HL-60 (cell line): ENCODE results near the gene ARNT2.

Experiments used
- DNase-seq, 2 experiments: peaks; one replicate each; pipeline ENCODE4 v3.0.0-alpha.2; 2010 to 2020; ENCODE audit warnings: low read depth in 1 of 2, low spot score in 1 of 2
- H3K27ac ChIP-seq: fragments of 250-450 bp; sonication (Bioruptor Pico); replicated peaks from 2 replicates; pipeline ENCODE4 v1.5.1; 2020; ENCODE audit warnings: mild to moderate bottlenecking, moderate library complexity
- H3K27me3 ChIP-seq: fragments of 250-450 bp; sonication (Bioruptor Pico); 2 replicates; pipeline ENCODE4 v1.5.1; 2021; ENCODE audit warnings: mild to moderate bottlenecking, moderate library complexity; ENCODE audit not compliant: insufficient read depth, poor library complexity, severe bottlenecking
- H3K4me3 ChIP-seq: replicated peaks from 2 replicates; pipeline ENCODE4 v1.5.1; 2011; ENCODE audit warnings: mild to moderate bottlenecking, control low read depth, low read length; ENCODE audit not compliant: insufficient read depth
- CTCF ChIP-seq: IDR thresholded peaks from one replicate; pipeline ENCODE4 v1.5.1; 2011; ENCODE audit warnings: low read length, control low read depth, inconsistent platforms; ENCODE audit not compliant: insufficient read depth
- GABPA ChIP-seq: IDR thresholded peaks from 2 replicates; pipeline ENCODE4 v1.6.1; 2012; ENCODE audit warnings: low read depth
- POLR2AphosphoS5 ChIP-seq: IDR thresholded peaks from 2 replicates; pipeline ENCODE4 v1.6.1; 2012; ENCODE audit warnings: low read depth
- REST ChIP-seq: IDR thresholded peaks from 2 replicates; pipeline ENCODE4 v1.6.1; 2012; ENCODE audit warnings: low read depth; ENCODE audit not compliant: insufficient replicate concordance
- SPI1 ChIP-seq: IDR thresholded peaks from 2 replicates; pipeline ENCODE4 v1.6.1; 2012; ENCODE audit warnings: low read depth, mild to moderate bottlenecking, borderline replicate concordance

ARNT2 gene

GRCh38 chr15:80619680-80620079 is 215.5 kb downstream of the ARNT2 start:
- Histone ChIP-seq H3K4me3 (no peak overlapping the region), H3K27me3 (no peaks in the 10 kb centered on the region), H3K27ac (no peak overlapping the region)
- TF ChIP-seq CTCF, result no peak
- TF ChIP-seq SPI1, result no peak
- no peak for TF ChIP-seq REST
- TF ChIP-seq GABPA, result no peak
- TF ChIP-seq POLR2AphosphoS5, result no peak
- DNase-seq, result no peak

GRCh38 chr15:80620141-80620540 is 216.0 kb downstream of the ARNT2 start:
- H3K4me3 ChIP-seq, result no peak overlapping the region
- no peak for DNase-seq
- no peak for TF ChIP-seq POLR2AphosphoS5
- TF ChIP-seq SPI1, result no peak
- TF ChIP-seq GABPA, result no peak
- H3K27ac ChIP-seq, result no peak overlapping the region
- no peaks in the 10 kb centered on the region for H3K27me3 ChIP-seq

- no peak overlapping the region for H3K4me3 ChIP-seq
- H3K27me3 ChIP-seq, result no peaks in the 10 kb centered on the region
- no peak for DNase-seq
- TF ChIP-seq REST, result no peak
- no peak for TF ChIP-seq CTCF
- TF ChIP-seq SPI1, result no peak
- no peak for TF ChIP-seq GABPA
- TF ChIP-seq POLR2AphosphoS5, result no peak
- no peak overlapping the region for H3K27ac ChIP-seq
Measured at GRCh38 chr15:80620931-80621330, 216.7 kb downstream of the ARNT2 start.

GRCh38 chr15:80626643-80627120 is 222.5 kb downstream of the ARNT2 start:
- no peak for DNase-seq
- TF ChIP-seq GABPA (no peak), REST (no peak), SPI1 (no peak), POLR2AphosphoS5 (no peak), CTCF (no peak)
- H3K27me3 ChIP-seq, result no peaks in the 10 kb centered on the region

More at GRCh38 chr15:80626643-80627120, 222.5 kb downstream of the ARNT2 start:
- no peak overlapping the region for H3K4me3 ChIP-seq
- no peak overlapping the region for H3K27ac ChIP-seq
